H7 (cell line): ENCODE measurements around the gene PDYN. TPM values are rescaled to one million over a fixed set of nuclear protein-coding genes. Genes with fewer than 3 reads are reported as not detected.
"Not testable (repeated sequence)": the region's sequence is repeated elsewhere in the genome, so short reads cannot be mapped to it uniquely, and the experiment has no call there.

ENCODE experiments used
- DNase-seq: peaks from one replicate; pipeline ENCODE4 v3.0.0; 2012
- H3K27me3 ChIP-seq: 2 replicates; pipeline ENCODE4 v1.6.0; 2011; ENCODE audit warnings: mild to moderate bottlenecking, low read length; ENCODE audit not compliant: control insufficient read depth, insufficient read depth
- H3K36me3 ChIP-seq: replicated peaks from 2 replicates; pipeline ENCODE4 v1.5.1; 2011; ENCODE audit warnings: low read length; ENCODE audit not compliant: control insufficient read depth, insufficient read depth
- H3K4me3 ChIP-seq: 2 replicates; pipeline ENCODE4 v1.5.1; 2011; ENCODE audit warnings: low read depth, mild to moderate bottlenecking, control low read depth, low read length, moderate library complexity; ENCODE audit not compliant: insufficient read depth
- total RNA-seq: library from RNA; depleted of rRNA; stranded (reverse); fragments of >200 nt; shearing (Covaris generic); gene quantifications from 2 replicates; pipeline ENCODE4 v1.2.3, GENCODE V29; 2014; rRNA removed

PDYN gene
- 0.15 and 0.52 TPM in 2 replicates for total RNA-seq

- no peak within 1 kb of the TSS for H3K4me3 ChIP-seq
- H3K27me3 ChIP-seq, result peaks cover 2% of the 10 kb centered on the region
- peak; percentile 68 for DNase-seq
- no peaks in the 10 kb centered on the region for H3K36me3 ChIP-seq
Observed at GRCh38 chr20:1993986-1994385, at the start of gene PDYN. TSS of gene PDYN (minus strand) at chr20:1994058. CDS start at chr20:1983084, 10,974 bp downstream.

- no peak for DNase-seq
- Histone ChIP-seq H3K27me3 (no peaks in the 10 kb centered on the region; the same call in 1 of the 2 replicates), H3K4me3 (no peak overlapping the region), H3K36me3 (no peaks in the 10 kb centered on the region)
Observed at GRCh38 chr20:2042400-2042799, 48.5 kb upstream of the PDYN start.

GRCh38 chr20:2038161-2038560 is 44.3 kb upstream of the PDYN start:
- Histone ChIP-seq H3K27me3 (no peaks in the 10 kb centered on the region), H3K4me3 (no peak overlapping the region), H3K36me3 (no peaks in the 10 kb centered on the region)
- no peak for DNase-seq

- H3K4me3 ChIP-seq, result no peak overlapping the region
- H3K27me3 ChIP-seq, result no peaks in the 10 kb centered on the region
- DNase-seq, result no peak
- no peaks in the 10 kb centered on the region for H3K36me3 ChIP-seq
Observed at GRCh38 chr20:2037296-2037914, 43.5 kb upstream of the PDYN start.

- not testable (repeated sequence) for H3K27me3 ChIP-seq, H3K36me3 ChIP-seq, H3K4me3 ChIP-seq, DNase-seq
Observed at GRCh38 chr20:2036357-2036756, 42.5 kb upstream of the PDYN start.

GRCh38 chr20:2032168-2032567 is 38.3 kb upstream of the PDYN start:
- H3K36me3 ChIP-seq, result no peaks in the 10 kb centered on the region
- no peaks in the 10 kb centered on the region for H3K27me3 ChIP-seq
- no peak overlapping the region for H3K4me3 ChIP-seq
- no peak for DNase-seq

GRCh38 chr20:2026514-2026913 is 32.7 kb upstream of the PDYN start:
- Histone ChIP-seq H3K36me3 (no peaks in the 10 kb centered on the region), H3K27me3 (no peaks in the 10 kb centered on the region; the same call in 1 of the 2 replicates)

GRCh38 chr20:2026004-2026403 is 32.1 kb upstream of the PDYN start:
- no peaks in the 10 kb centered on the region; the same call in 1 of the 2 replicates for H3K27me3 ChIP-seq
- H3K4me3 ChIP-seq, result no peak overlapping the region
- no peaks in the 10 kb centered on the region for H3K36me3 ChIP-seq
- DNase-seq, result no peak

More at GRCh38 chr20:2026514-2026913, 32.7 kb upstream of the PDYN start:
- no peak for DNase-seq
- H3K4me3 ChIP-seq, result no peak overlapping the region

GRCh38 chr20:2023151-2023550 is 29.3 kb upstream of the PDYN start:
- Histone ChIP-seq H3K27me3 (no peaks in the 10 kb centered on the region; the same call in 1 of the 2 replicates), H3K36me3 (no peaks in the 10 kb centered on the region), H3K4me3 (no peak overlapping the region)
- DNase-seq, result peak; percentile 73

GRCh38 chr20:2022163-2022562 is 28.3 kb upstream of the PDYN start:
- DNase-seq, result peak; percentile 9
- no peaks in the 10 kb centered on the region; the same call in 1 of the 2 replicates for H3K27me3 ChIP-seq
- no peaks in the 10 kb centered on the region for H3K36me3 ChIP-seq
- no peak overlapping the region for H3K4me3 ChIP-seq

GRCh38 chr20:2010533-2010932 is 16.7 kb upstream of the PDYN start:
- H3K36me3 ChIP-seq, result no peaks in the 10 kb centered on the region
- no peak overlapping the region for H3K4me3 ChIP-seq
- peaks cover 3% of the 10 kb centered on the region for H3K27me3 ChIP-seq
- DNase-seq, result no peak

- H3K36me3 ChIP-seq, result no peaks in the 10 kb centered on the region
- no peak overlapping the region for H3K4me3 ChIP-seq
- H3K27me3 ChIP-seq, result peaks cover 3% of the 10 kb centered on the region
- DNase-seq, result peak; percentile 67
Observed at GRCh38 chr20:2006452-2007361, 12.8 kb upstream of the PDYN start.

- Histone ChIP-seq H3K27me3 (peaks cover 3% of the 10 kb centered on the region), H3K36me3 (no peaks in the 10 kb centered on the region), H3K4me3 (no peak overlapping the region)
- DNase-seq, result peak; percentile 66
Observed at GRCh38 chr20:2005831-2006426, 12.1 kb upstream of the PDYN start.

GRCh38 chr20:2005359-2005758 is 11.5 kb upstream of the PDYN start:
- DNase-seq, result no peak
- Histone ChIP-seq H3K4me3 (no peak overlapping the region), H3K36me3 (no peaks in the 10 kb centered on the region), H3K27me3 (peaks cover 3% of the 10 kb centered on the region)
